ENCODE data around the gene OBSL1.

Gene OBSL1

DNA sequence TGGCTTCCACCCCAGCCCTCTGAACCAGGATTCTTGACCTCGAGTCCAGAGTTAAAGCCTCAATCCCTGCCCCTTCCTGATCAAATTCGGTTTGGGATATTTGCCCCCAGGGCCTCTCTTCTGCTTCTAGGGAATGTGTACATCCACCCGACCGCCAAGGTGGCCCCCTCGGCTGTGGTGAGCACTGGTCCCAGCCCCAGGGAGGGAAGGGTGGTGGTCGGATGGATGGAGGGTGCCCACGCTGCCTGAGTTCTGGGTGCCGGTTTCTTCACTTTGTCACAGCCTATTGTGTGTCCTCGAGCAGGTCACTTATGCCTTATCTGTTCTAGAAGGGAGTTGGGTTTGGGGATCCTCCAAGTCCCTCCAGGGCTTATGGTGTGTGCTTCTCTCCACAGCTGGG, 65.8 kb downstream of the OBSL1 start:
- in situ Hi-C loops (cut with MboI; ENCODE audit: low sequenced_read_pairs): loop anchor here (25.0 kb wide), 1 partner anchor 93 kb away; the partner anchor contains the start of gene DES

- in situ Hi-C loops (cut with MboI; ENCODE audit: low sequenced_read_pairs): loop anchor here (25.0 kb wide), 1 partner anchor 90 kb away; the partner anchor contains the start of gene DES
These were observed 68.7 kb downstream of the OBSL1 start for GRCh38 chr2:219502618-219503017.

- in situ Hi-C loops (cut with MboI; ENCODE audit: low sequenced_read_pairs): loop anchor here (25.0 kb wide), 1 partner anchor 90 kb away; the partner anchor contains the start of gene DES
These were observed 69.5 kb downstream of the OBSL1 start for GRCh38 chr2:219501849-219502248.
